NCI-H1417 (cell line): ENCODE measurements around the gene PSME2.

Experiments used
- DNase-seq, 3 experiments: peaks; one replicate each; lab custom pipeline; 2025; lab: John Stamatoyannopoulos, UW

Gene PSME2

GRCh38 chr14:24151404-24152080 lies 5.1 kb upstream of the PSME2 start:
- no peak for DNase-seq

DNA sequence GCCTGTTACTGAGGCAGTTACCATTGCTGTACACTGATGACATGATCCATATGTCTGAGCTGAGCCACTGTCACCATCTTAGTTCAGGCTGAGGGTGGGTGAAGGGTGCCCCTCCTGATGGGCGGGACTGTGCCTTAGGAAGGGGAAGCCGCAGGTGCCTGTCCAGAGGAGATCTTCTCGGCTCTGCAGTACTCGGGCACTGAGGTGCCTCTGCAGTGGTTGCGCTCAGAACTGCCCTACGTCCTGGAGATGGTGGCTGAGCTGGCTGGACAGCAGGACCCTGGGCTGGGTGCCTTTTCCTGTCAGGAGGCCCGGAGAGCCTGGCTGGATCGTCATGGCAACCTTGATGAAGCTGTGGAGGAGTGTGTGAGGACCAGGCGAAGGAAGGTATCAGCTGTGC lies 4.6 kb upstream of the PSME2 start:
- no peak for DNase-seq

- no peak for DNase-seq
Measured at GRCh38 chr14:24150567-24150966, 4.2 kb upstream of the PSME2 start.

DNA sequence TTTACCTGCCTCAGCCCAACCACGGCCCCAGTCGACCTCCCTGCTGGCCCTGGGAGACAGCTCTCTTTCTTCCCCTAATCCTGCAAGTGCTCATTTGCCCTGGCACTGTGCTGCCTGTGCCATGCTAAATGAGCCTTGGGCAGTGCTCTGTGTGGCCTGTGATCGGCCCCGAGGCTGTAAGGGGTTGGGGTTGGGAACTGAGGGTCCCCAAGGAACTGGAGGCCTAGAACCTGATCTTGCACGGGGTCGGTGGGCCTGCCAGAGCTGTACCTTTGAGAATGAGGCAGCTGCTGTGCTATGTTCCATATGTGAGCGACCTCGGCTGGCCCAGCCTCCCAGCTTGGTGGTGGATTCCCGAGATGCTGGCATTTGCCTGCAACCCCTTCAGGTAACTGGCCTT lies 3.7 kb upstream of the PSME2 start:
- DNase-seq = no peak

- no peak for DNase-seq
Measured at GRCh38 chr14:24149302-24149969, 3.0 kb upstream of the PSME2 start.

DNA sequence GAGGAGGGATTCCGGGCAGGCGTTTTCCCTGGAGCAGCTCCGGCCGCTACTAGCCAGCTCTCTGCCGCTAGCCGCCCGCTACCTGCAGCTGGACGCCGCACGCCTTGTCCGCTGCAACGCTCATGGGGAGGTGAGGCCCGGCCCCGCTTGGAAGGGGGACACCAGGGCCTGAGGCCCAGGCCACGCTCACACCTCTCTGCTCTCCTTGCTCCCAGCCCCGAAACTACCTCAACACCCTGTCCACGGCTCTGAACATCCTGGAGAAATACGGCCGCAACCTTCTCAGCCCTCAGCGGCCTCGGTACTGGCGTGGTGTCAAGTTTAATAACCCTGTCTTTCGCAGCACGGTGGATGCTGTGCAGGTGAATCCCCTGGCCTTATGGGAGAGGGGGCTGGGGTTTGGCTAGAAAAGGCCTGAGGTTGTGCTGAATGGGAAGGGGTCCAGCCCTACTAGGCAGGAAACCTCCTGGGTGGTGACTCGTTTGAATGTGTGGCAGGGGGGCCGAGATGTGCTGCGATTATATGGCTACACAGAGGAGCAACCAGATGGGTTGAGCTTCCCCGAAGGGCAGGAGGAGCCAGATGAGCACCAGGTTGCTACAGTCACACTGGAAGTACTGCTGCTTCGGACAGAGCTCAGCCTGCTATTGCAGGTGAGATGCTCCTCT lies 1.5 kb upstream of the PSME2 start:
- peak in 1 of 3 experiments; percentile 48 for DNase-seq

- peak; percentile 99 for DNase-seq
Measured at GRCh38 chr14:24146978-24147760, 759 bp upstream of the PSME2 start, which contains the start of gene RNF31. RNF31 (plus strand) TSS chr14:24147498; CDS start chr14:24147699, 201 bp downstream.

- no peak for DNase-seq
Measured at GRCh38 chr14:24145690-24146452, 539 bp downstream of the PSME2 start.

- no peak for DNase-seq
Measured at GRCh38 chr14:24145219-24145618, 1.2 kb downstream of the PSME2 start.

- DNase-seq = no peak
Measured at GRCh38 chr14:24144451-24144850, 2.0 kb downstream of the PSME2 start.

DNA sequence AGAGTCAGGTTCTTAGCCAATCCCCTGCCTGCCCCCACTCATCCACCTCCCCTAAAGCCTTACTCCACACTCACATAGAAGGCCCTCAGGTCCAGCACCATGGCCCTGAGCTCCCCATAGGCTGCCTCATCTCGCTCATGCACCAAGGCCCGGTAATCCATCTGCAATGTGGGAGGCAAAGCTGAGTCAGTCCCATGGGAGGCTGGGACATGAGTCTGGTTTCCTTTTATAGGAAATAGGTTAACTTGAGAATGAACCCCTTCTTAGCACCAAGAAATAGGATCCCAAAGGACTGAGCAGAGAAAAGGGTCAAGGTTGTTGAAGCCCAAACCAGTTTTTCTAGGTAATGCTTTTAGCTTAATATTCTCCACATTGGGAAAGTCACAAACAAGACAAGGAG lies 2.9 kb downstream of the PSME2 start:
- no peak for DNase-seq

GRCh38 chr14:24141097-24141880 lies 5.1 kb downstream of the PSME2 start, which contains the start of gene EMC9:
EMC9 (minus strand) TSS chr14:24141591; CDS start chr14:24141304, 287 bp downstream.
- DNase-seq = peak; percentile 100

GRCh38 chr14:24139272-24139934 lies 7.0 kb downstream of the PSME2 start:
- DNase-seq = peak in 1 of 3 experiments; percentile 39

DNA sequence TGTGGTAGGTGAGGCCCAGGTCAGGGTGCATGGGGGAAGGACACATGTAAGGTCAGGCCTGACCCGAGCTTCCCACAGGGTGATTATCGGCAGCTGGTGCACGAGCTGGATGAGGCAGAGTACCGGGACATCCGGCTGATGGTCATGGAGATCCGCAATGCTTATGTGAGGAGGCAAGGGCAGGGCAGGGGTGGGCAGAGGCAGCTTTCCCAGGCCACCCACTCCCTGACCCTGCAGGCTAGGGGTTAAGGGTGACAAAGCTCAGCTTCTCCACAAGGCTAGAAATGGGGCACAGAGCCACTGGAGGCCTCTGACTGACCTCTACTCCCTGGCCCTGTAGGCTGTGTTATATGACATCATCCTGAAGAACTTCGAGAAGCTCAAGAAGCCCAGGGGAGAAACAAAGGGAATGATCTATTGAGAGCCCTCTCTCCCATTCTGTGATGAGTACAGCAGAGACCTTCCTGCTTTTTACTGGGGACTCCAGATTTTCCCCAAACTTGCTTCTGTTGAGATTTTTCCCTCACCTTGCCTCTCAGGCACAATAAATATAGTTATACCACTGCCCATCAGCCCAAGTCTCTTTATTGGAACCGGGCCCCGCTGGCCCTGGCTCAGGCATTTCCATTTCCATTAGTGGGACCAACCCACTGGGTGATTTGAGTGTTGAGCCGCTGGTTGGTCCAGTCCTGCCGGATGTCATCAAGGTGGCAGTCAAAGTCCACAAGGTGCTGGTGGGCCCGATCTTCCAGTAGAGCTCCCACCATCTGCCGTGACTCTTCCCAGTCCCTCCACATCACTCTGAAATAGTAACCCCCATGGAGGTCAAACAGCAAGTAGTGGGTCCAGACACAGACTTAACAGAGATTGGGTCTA lies 7.8 kb downstream of the PSME2 start:
- DNase-seq = no peak

DNA sequence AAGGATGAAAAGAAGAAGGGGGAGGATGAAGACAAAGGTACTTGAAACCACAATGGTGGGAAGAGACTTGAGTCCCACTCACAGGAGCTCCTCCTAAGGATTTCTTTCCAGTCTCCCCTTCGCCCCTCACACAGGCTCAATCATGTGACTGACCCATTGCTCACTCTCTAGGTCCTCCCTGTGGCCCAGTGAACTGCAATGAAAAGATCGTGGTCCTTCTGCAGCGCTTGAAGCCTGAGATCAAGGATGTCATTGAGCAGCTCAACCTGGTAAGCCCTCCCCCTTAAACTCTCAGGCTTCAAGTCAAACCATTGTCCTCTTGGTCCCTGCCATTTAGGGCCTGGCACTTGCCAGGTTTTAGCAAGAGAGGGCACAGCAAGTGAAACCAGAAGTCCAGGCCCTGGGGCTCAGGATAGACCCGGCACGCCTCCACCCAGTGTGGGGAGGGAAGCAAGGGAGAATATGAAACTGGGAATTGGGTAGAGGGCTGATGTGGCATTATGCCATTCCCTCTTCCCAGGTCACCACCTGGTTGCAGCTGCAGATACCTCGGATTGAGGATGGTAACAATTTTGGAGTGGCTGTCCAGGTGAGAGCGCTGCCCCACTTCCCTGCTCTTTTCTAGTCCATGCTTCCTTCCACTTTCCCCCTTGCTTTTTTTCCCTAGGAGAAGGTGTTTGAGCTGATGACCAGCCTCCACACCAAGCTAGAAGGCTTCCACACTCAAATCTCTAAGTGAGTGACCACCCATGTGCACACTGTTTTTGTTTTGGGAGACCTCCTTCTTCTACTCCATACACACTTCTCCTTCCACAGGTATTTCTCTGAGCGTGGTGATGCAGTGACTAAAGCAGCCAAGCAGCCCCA lies 8.6 kb downstream of the PSME2 start:
- DNase-seq = no peak

DNA sequence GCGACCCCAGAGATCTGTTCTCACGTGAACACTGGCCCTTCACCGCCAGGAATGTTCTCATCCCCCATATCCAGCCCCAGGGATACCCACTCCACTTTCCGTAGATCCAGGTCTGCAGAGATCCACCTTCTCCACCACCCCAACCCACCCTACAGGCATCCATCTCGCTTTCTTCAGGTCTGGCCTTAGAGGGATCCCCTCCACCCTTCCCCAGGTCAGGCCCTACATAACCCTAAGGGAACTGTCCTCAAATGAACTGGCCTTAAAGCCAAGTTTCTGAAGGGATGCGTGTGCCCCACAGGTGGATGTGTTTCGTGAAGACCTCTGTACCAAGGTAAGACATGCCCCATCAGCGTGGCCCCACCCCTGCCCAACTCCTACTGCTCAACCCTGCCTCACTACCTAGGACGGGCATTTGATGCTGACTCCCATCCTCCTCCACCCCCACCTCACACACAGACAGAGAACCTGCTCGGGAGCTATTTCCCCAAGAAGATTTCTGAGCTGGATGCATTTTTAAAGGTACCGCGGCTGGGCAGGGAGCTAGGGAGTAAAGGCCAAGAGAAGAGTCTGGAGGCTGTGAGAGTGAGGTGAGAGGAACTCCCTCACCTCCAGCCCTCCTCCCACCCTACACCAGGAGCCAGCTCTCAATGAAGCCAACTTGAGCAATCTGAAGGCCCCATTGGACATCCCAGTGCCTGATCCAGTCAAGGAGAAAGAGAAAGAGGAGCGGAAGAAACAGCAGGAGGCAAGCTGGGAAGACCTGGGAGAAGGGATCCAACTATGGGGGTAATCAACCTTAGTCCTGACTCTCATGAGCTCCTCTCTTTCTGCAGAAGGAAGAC lies 9.5 kb downstream of the PSME2 start:
- peak in 2 of 3 experiments; percentile 49 to 56 for DNase-seq
